Stimulated activated CD8-positive, alpha-beta memory T cell treated with anti-CD3 and anti-CD28 coated beads, Interleukin-7, amount 100 ng/mL, for 4 hours (primary cell): ENCODE results near the gene ZBTB7C.

ENCODE experiments used
- DNase-seq, 2 donors: peaks; one replicate each; pipeline ENCODE4 v3.0.0-alpha.2; 2020; ENCODE audit warnings: low read depth in 2 of 2

ZBTB7C gene

DNA sequence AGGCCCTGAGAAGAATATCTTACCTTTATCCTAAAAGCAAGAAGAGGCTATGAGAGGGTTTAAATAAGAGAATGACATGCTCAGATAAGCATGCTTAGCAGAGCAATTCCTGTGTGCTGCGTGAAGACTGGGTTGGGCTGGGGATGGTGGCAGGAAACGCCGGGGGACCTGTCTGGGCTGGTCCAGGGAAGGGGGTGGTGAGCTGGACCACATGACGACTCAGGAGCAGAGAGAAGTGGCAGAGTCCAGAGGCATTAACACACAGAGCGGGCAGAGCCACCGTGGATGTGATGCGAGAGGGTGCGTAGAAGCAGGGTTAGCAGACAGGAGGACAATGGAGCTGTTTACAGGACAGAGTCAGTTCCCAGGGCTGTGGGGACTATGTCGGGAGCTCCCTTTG lies 84.5 kb downstream of the ZBTB7C start:
- no peak for DNase-seq

DNA sequence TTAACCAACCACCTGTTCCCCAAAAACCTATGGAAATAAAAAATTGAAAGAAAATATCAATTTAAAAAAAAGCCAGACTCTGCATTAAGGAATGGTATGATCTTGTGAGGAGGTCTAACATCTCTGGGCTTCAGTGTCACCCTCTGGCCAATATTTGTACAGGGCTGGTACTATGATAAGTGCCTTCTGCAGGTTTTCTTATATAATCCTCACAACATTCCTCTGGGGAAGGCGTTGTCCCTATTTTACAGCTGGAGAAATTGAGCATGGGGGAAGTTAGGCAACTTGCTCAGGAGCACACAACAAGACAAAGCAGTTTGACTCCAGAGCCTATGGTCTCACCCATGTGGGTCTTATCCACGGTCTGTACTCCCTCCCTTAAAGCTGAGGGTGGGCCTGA lies 86.0 kb downstream of the ZBTB7C start:
- DNase-seq = no peak

DNA sequence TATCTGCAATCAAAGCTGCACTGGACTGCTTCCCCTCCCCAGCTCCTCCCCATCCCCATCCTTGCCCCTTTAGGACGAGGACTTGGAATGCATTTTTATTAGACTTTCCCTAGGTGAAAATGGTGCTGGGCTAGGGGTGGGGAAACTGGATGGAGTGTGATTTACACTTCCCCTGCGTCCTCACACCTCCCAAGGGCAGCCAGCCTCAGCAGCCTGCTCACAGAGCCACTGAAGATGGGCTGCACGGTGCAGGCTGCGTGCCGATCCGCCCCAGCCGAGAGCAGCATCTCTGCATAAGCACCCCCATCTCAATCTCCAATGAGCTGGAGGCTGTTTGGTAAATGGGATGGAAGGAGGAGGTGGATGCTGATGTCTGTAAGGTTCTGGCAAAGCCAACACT lies 87.6 kb downstream of the ZBTB7C start:
- no peak for DNase-seq

DNA sequence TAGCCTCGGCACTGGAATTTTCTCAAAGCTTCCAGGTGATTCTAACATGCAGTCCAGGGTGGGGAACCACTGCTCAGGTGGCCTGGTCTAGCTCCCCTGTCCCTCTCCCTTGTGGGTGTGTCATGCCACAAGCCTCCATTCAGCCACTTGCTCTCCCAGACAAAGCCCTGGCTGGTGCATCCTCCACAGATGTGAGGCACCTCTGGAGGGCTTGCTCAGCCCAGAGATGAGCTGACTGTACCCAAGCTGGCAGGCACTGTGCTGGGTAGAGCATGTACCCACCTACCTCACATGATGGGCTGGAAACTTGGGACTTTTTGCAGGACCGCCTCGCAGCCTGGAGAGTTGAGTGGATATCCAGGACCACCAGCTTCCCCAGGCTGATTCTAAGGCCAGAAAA lies 88.1 kb downstream of the ZBTB7C start:
- no peak for DNase-seq

DNA sequence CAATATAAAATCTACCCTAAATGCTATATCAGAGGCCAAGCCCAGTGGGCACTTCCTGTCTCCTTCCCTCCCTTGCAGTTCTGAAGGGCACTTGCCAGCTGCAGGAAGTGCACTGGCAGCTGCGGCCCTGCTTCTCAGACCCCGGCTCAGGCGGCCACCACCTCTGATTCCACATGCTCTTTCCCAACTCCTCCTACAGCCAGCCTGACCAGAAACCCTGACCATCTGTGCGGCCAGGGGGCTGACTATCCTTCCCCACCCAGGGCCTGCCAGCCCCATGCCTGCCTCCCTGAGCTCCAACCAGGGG lies 88.6 kb downstream of the ZBTB7C start:
- no peak for DNase-seq

DNA sequence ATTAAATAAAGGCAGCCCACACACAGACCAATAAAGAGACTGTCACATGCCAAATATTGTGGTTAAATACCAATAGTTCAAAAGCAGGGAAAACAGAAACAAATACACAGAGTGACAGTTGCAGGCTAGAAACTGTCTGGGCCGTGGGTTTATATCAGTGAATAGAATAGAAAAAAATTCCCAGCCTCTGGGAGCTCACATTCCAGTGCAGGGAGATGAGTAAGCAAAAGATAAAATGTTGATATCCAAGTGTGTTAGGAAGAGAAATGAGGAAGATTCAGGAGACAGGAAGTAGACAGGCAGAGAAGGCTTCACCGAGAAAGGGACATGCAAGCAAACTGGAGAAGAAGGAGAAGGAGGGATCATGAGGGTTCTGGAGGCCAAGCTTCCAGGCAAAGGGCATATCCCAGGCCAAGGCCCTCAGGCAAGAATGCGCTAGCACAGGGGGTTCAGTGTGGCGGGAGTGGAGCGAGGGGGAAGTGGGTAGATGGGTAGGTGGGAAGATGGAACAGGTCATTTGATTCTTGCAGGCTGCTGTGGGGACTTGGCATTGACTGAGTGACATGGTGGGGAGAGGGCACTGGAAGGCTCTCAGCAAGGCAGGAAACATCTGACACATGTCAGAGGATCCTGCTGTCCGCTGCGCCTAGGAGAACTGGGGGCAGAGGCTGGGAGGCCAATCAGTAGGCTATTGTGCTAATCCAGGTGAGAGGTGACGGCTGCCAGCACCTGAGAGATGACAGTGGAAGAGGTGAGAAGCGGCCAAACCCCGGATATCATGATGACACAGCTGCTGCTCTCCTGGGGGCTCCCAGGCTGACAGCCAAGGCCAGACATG lies 89.2 kb downstream of the ZBTB7C start:
- DNase-seq = no peak

DNA sequence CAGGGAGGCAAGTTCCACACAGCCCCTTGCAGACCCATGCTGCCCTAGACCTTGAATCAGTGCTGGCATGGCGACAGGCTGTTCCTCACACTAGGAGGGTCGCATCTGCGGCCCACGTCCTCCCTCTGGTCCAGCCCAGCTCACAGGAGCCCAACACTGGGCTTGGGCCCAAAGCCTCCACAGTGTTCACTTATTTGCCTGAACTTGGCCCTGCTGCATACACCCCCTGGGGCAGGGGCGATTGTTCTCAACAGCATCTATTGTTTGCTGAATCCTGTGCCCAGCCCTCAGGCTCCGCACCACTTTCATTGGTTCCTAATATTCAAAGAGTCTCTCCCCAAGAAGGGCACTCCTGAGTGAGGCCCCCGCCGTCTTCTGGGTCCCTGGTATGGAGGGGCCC lies 90.7 kb downstream of the ZBTB7C start:
- DNase-seq = no peak

DNA sequence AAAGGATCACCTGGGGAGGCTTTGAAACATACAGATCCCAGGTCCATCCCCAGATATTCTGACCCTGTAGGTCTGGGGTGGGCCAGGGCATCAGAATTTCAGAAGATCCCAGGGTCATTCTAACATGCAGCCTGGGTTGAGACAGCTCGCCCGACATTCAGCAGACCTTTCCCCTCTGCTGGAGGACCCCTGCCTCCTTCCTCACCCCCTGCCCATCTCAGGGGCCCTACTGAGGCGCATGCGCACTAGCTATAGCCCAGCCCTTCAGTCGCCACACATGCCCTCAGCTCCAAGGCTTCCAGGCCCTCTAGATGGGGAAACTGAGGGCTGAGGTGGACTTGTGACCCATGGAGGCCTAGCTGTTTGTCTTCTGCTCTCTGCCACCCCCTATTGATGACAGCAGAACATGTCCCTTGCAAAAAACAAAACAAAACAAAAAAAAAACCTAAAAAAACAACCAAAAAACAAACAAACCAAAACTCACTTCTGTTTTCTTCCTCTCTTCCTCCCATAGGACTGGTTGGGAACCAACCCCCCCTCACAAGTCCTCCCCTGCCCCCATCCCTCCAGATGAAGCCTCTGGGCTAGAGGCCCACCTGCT lies 91.3 kb downstream of the ZBTB7C start:
- DNase-seq = no peak

DNA sequence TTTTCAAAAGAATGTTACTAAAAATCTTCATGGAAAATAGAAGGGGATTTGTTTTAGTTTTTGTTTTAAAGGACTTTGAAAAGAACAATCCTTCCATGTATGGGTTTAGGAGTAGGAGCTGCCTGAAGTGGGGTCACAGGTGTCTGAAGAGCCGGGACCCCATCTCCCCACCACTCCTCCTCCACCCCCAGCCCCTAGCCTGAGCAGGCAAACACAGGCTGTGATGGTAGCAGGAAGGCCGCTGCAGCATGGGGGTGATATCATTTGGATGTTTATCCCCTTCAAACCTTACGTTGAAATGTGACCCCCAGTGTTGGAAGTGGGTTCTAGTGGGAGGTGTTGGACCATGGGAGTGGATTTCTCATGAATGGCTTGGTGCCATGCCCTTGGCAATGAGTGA lies 93.0 kb downstream of the ZBTB7C start:
- no peak for DNase-seq

DNA sequence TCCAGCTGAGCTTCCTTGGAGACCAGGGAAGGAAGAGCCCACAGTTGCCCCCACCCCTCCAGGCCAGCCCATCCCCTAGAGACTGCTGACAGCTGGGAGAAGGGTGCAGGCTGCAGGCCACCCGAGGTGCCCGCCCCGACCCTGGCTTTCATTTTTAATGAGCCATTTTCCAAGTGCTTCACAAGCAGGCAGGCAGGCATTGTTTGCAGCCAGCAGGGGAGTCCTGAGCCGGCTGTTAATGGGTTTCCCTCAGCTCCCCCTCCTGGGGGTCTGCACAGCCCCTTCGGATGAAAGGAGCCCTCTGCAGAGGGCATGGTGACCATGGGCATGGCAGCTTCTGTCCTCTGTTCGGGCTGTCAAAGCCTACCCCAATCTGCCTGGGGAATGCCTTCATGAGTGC lies 94.5 kb downstream of the ZBTB7C start:
- no peak for DNase-seq

DNA sequence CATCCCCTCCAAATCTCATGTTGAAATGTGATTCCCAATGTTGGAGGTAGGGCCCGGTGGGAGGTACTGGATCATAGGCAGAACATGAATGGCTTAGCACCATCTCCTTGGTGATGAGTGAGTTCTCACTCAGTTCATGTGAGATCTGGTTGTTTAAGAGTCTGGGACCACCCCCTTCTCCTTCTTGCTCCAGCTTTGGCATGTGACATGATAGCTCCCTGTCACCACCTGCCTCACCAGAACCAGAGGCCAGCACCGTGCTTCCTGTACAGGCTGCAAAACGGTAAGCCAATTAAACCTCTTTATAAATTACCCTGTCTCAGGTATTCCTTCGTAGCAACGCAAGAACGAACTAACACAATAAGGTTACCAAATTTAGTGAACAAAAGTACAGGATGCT lies 95.4 kb downstream of the ZBTB7C start:
- no peak for DNase-seq

DNA sequence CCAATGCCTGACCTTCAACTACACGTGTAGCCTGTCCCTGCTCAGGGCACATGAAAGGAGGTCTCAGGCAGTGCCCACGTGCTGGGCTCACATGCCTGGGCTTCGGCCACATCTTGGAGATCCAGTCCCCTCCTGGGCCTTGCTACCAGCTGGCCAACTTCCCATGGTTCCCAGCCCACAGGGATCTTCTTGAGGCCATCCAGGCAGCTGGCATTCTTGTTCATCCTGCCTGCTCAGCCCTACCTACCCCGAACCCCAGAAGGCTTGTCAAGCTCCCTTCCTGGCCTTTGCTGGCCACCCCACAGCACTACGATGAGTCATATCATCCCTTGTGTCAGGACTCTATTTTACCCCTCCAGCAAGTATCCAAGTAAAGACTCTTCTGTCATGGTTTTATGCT lies 97.1 kb downstream of the ZBTB7C start:
- no peak for DNase-seq

DNA sequence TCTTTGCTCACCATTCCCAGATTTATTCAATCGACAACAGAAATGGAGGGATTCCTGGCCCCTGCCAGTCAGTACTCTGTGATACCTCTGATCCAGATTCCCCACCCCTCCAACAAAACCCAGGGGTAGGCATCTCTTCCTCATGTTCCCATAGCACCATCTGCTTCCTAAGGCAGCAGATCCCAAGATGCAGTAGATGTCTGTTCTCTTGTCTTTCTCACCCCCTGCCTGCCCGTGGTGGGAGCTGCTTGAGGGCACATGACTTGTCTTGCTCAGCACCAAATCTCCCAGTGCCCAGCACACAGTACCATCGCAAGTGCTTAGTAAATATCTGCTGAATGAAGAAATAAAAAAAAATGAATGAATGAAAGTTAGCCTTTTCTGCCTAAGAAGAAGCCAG lies 98.2 kb downstream of the ZBTB7C start:
- no peak for DNase-seq

DNA sequence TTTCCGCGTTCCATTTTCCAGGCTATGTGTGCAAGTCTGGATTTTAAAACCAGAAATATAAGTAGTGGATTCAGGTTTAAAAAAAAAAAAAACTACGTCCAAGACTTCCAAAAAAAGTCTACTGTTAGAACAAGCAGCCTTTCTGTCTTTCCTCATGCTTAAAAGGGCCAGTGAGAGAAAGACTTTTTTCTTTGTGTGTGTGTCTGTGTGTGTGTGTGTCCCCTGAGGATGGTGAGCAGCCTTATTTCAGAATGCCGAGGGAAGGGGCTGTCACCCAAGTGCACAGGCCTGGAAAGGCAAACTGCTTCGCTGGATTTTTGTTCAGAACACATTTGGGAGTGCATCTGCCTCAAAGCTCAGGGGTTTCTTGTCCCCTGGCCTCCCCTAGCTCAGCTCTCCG lies 98.8 kb downstream of the ZBTB7C start:
- no peak for DNase-seq

DNA sequence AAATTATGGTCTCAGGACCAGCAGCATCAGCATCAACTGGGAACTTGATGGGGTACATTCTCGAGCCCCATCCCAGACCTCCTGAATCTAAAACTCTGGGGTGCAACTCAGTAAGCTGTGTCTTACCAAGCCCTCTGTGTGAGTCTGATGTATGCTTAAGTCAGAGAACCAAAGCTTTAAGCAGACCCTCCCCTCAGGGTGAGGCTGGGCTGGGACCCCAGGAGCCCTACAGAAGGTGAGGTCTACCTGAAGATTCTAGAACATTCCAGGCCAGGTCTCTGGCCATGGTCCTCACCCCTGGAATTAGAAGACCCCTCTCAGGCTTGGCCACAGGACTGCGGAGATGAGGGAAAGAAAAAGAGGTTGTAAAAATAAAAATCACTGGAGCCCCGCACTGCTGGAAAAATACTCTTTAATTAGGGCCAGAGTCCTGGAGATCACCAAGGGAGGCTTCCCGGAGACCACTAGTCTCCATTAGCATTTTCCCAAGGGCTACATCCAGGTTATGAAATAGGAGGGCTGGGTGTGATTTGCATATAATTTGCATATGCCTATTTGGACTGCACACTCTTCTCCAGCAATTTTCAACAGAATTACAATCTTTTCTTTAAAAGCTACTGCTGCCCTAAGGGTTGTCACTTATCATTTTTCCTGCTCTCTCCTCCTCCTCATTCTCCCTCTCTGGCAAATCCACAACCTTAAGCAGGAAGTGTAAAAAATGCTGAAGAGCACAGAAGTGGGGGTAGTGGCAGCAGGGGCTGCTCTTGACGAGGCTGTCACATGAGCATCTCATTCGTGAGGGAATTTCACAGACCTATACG lies 100.2 kb downstream of the ZBTB7C start:
- DNase-seq = no peak

DNA sequence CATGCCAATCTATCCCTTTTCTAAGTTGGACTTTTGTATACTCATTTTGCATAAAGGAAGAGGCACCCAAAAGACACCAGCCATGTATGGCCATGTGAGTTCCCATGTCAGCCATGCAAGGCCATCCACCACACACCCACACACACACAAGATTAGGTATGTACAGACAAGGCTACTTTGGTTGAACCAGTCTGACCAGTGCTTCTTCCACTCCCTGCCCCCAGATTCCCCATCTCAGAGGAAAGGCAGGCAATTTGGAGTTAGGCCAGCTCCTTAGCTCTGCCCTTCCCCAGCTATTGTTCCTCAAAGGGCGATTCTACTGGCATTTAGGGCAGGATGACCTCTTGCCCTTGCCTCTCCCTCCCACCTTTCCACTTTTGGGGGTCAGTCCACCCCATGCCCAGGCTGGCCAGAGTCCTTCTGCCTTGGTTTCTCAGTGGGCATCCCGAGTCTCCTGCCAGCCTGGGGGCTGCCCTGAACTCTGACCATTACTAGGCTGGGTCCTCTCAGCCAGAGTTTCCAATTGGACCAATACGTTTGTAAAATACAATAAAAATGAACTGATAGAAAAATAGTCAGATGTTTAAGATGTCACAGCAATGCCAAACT lies 101.1 kb downstream of the ZBTB7C start:
- DNase-seq = no peak

DNA sequence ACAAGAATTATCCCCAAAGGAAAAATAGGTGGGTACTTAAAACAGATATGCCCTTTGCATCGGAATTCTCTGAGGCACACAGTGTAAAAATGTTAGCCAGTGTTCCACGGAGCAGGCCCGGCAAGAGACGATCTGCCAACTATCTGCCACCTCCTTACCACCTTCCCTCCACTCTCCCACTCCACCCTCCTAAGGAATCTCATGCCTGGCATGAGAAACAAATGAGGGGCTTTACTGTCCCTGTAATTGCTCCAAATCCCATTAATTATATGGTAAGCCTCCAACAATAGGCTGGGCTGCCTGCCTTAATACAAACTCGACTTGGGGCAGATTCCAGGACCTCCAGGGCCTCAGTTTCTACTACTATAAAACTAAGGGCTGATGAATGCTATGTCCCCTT lies 102.3 kb downstream of the ZBTB7C start:
- DNase-seq = no peak

DNA sequence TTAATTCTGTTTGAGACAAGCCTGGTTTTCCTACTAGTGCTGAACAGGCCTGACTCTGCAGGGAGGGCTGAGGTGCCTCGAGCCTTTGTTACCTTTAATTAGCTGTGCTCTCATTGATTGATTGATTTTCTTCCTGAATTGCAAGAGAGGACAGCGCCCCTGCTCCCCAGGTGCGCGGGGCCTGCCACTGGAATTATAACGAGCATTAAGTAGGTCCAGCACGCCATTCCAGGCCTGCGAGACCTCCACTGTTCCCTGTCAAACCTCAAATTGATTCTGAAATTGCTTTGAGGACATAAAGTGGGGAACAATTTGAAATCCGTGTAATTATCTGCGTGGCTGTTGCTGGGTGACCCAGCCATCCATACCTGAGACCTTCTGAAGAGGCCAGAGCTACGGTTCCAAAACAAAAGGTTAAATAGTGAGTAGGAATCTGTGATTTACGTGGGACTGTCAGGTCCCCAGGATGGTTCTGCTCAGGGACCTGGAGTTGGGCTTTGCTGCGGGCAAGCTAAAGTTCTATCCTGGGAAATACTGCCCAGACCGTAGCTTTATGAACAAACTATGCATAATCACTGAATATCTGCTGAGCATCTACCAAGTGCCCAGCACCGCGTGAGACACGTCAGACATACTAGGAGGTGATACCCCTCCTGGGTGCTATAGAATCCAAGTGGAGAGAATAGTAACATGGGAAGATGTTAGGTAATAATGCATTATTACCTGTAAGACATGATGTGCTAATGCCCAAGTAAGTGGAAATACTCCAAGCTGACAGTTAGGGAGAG lies 104.1 kb downstream of the ZBTB7C start:
- no peak for DNase-seq

DNA sequence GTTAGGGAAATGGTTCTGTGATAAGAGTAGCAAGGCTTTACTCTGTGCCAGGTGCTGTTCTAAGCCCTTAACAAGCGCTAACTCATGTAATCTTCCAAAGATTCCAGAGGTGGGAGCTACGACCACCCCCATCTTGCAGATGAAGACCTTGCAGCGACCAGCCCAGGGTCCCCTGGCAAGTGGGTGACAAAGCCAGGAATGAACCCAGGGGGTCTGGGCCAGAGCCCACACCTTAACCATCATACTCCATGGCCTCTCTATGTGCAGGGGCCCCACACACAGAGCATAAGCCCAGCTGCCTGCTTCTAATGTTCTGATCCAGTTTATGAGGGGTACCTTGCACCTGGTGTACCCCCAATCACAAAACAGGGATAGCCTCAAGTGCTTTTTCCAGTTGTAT lies 105.3 kb downstream of the ZBTB7C start:
- DNase-seq = no peak

DNA sequence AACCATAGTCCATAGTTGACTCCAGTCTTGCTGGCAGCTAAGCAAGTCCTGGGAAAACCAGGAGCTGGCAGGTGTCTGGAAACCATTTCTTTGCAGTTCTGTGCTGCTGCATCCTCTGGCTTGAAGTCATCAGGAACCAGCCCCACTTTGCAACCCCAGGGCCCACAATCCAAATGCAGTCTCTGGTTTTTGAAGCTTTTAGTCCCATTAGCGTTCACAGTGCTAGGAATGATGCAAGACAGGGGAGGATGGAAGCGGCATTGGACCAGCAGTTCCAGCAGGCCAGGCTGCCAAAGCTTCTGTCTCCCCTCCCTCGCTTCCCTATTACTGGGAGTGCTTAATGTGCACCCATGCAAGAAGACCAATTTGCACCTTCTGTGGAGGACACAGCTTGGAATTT lies 106.4 kb downstream of the ZBTB7C start:
- no peak for DNase-seq

DNA sequence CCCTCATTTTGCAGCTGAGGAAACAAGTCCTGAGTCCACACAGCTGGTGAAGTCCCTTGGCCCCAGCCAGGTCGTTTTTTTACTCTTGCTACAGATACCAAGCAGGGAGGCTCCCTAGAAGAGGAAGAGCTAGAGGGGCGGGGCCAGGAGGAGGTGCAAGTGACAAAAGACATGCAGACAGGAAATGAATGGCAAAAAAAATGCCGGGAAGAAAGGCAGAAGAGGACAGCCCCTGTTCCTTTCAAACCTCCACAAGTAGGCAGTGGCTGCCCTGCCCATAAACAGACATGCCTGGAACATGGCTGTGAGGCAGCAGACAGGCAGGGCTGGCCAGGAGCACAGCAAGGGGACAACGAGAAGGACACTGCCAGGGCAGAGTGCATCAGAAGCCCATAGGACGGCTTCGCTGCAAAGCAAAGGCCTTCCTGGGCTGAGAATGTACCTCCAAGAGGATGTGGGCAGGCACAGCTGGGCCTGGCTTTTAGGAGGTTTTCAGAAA lies 108.7 kb downstream of the ZBTB7C start:
- no peak for DNase-seq

DNA sequence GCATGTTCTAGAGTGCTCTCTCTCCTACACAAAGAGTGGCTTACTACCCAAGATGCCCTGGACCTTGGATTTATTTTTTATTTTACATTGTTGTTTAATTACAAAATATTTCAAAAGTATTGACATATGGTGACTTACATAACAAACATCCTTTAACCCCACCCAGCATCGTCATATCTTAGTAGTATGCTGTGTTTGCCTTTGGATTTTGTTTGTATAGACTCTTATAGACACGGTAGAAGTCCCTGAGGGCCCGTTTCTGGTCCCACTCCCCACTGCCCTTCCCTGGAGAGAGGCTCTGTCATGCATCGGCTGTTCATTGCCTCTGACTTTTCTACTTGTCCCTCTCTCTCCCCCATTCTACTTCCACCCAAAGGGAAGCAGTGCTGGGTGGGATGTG lies 112.0 kb downstream of the ZBTB7C start:
- no peak for DNase-seq
